Memory B cell (primary cell): ENCODE data around the gene ETDA.
A peak's percentile ranks its signal among the peaks of the same experiment; 100 is the strongest.

Experiments
- ATAC-seq: fragments of 150-1000 bp; cut with Tn5 transposase; 2 replicates; pipeline ENCODE4 v1.10.0; 2021; ENCODE audit warnings: low read depth, mild to moderate bottlenecking, moderate library complexity
- DNase-seq, 2 donors: peaks; one replicate each; pipeline ENCODE4 v3.0.0; 2022; ENCODE audit warnings: low spot score in 2 of 2
- H3K27ac Mint-ChIP-seq: one replicate; pipeline ENCODE4 v1.8.0; 2022; ENCODE audit warnings: mild to moderate bottlenecking, moderate library complexity, mixed read lengths
- H3K27me3 Mint-ChIP-seq: one replicate; pipeline ENCODE4 v1.8.0; 2022; ENCODE audit warnings: mixed read lengths
- H3K36me3 Mint-ChIP-seq: one replicate; pipeline ENCODE4 v1.8.0; 2022; ENCODE audit warnings: mild to moderate bottlenecking, mixed read lengths
- H3K4me1 Mint-ChIP-seq: one replicate; pipeline ENCODE4 v1.8.0; 2022; ENCODE audit warnings: mixed read lengths
- H3K4me3 Mint-ChIP-seq: one replicate; pipeline ENCODE4 v1.8.0; 2022; ENCODE audit warnings: mild to moderate bottlenecking, moderate library complexity, mixed read lengths
- H3K9me3 Mint-ChIP-seq: one replicate; pipeline ENCODE4 v1.8.0; 2022; ENCODE audit warnings: mixed read lengths

The ETDA gene

GRCh38 chrX:135295944-135296305 lies 44.1 kb downstream of the ETDA start:
- ATAC-seq: peak; percentile 47
- no peaks in the 10 kb centered on the region for H3K27me3 Mint-ChIP-seq
- peaks cover 3% of the 10 kb centered on the region for H3K9me3 Mint-ChIP-seq
- peaks cover 3% of the 10 kb centered on the region for H3K4me1 Mint-ChIP-seq
- peak overlapping the region; percentile 89 for H3K4me3 Mint-ChIP-seq
- H3K36me3 Mint-ChIP-seq: peaks cover 16% of the 10 kb centered on the region
- peak overlapping the region; percentile 87 for H3K27ac Mint-ChIP-seq
- DNase-seq: no peak

DNA sequence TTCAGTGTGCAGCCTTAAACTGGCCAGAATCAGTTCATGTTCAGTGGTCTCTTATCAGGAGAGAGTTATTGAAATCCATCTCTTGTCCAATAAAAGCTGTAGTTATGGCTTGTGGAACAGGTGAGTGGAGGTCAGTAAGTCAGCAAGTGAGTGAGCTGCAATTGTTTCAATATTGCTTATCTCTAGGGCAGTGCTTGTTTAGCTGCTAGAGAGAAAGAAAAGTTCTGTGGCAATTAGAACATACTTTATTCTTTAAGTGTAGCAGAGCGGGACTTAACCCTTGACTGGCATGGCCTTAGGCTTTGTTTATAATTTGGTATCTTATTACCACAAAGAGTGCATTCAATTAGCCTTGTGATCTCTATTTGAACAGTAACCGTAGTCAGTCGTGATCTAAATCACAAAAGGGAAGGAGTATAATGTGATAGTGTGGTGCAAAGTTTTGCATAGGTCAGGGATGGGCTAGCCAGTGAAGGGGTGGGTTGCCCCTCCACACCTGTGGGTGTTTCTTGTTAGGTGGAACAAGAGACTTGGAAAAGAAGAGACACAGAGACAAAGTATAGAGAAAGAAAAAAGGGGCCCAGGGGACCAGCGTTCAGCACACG lies 50.5 kb downstream of the ETDA start:
- Mint-ChIP-seq H3K4me1 (peaks cover 9% of the 10 kb centered on the region), H3K36me3 (no peaks in the 10 kb centered on the region)

More for the DNA sequence above, 50.5 kb downstream of the ETDA start:
- Mint-ChIP-seq H3K9me3 (no peaks in the 10 kb centered on the region), H3K4me3 (no peak overlapping the region), H3K27ac (no peak overlapping the region), H3K27me3 (no peaks in the 10 kb centered on the region)
- ATAC-seq (no peak), DNase-seq (no peak)
